Neutrophil (primary cell): Measurements from ENCODE around the gene TDRKH.

ENCODE experiments used
- H3K27ac ChIP-seq: fragments of 200-600 bp; sonication (generic); 2 replicates; pipeline ENCODE4 v1.5.1; 2016; ENCODE audit warnings: mild to moderate bottlenecking, moderate library complexity
- H3K27me3 ChIP-seq: fragments of 200-600 bp; sonication (generic); 2 replicates; pipeline ENCODE4 v1.6.0; 2016; ENCODE audit warnings: mild to moderate bottlenecking
- H3K36me3 ChIP-seq: fragments of 200-600 bp; sonication (generic); 2 replicates; pipeline ENCODE4 v1.5.1; 2017
- H3K4me1 ChIP-seq, 2 experiments: fragments of 200-600 bp in 1 of 2; sonication (generic) in 1 of 2; 1 replicate in 1 of 2; 2 replicates in 1 of 2; pipeline versions ENCODE4 v1.5.1 to v1.6.1; 2013 to 2016; ENCODE audit warnings: low read depth in 1 of 2, low read length in 1 of 2, mild to moderate bottlenecking in 1 of 2, moderate library complexity in 1 of 2; ENCODE audit not compliant: control insufficient read depth in 1 of 2, insufficient read depth in 1 of 2
- H3K4me3 ChIP-seq, 2 experiments: fragments of 200-600 bp in 1 of 2; sonication (generic) in 1 of 2; 1 replicate in 1 of 2; 2 replicates in 1 of 2; pipeline ENCODE4 v1.5.1; 2013 to 2016; ENCODE audit warnings: low read depth in 1 of 2, low read length in 1 of 2, mild to moderate bottlenecking in 1 of 2, moderate library complexity in 1 of 2
- H3K9me3 ChIP-seq: fragments of 200-600 bp; sonication (generic); 2 replicates; pipeline ENCODE4 v1.5.1; 2016
- TF ChIP-seq, protein P1 (sequence below): fragments of 200-600 bp; sonication (generic); IDR thresholded peaks from 2 replicates; pipeline ENCODE4 v1.5.1; 2016; ENCODE audit warnings: antibody characterized with exemption

The TDRKH gene

DNA sequence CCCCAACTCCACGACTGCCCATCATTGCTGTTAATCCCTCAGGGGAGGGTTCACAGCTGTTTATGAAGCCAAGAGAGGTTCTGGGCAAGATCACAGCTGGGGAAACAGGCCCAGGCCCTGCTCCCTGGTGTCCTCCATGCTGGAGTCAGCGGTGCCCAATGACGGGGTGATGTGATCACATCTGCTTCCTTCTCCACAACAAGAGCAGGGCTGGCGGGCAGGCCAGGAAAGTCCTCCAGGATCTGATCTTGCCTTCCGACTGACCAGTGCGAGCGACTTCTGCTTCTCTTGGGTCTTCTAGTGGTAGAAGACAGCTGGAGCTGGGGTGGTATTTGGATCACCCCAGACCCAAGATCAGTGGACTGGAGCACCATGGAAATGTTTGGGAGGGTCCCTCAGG, 15.9 kb upstream of the TDRKH start:
- Histone ChIP-seq H3K27ac (no peak overlapping the region), H3K9me3 (no peaks in the 10 kb centered on the region), H3K4me1 (no peaks in the 10 kb centered on the region), H3K27me3 (peaks cover 60% of the 10 kb centered on the region), H3K4me3 (no peak overlapping the region), H3K36me3 (no peaks in the 10 kb centered on the region)
- TF ChIP-seq, protein P1, sequence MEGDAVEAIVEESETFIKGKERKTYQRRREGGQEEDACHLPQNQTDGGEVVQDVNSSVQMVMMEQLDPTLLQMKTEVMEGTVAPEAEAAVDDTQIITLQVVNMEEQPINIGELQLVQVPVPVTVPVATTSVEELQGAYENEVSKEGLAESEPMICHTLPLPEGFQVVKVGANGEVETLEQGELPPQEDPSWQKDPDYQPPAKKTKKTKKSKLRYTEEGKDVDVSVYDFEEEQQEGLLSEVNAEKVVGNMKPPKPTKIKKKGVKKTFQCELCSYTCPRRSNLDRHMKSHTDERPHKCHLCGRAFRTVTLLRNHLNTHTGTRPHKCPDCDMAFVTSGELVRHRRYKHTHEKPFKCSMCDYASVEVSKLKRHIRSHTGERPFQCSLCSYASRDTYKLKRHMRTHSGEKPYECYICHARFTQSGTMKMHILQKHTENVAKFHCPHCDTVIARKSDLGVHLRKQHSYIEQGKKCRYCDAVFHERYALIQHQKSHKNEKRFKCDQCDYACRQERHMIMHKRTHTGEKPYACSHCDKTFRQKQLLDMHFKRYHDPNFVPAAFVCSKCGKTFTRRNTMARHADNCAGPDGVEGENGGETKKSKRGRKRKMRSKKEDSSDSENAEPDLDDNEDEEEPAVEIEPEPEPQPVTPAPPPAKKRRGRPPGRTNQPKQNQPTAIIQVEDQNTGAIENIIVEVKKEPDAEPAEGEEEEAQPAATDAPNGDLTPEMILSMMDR: no peak

DNA sequence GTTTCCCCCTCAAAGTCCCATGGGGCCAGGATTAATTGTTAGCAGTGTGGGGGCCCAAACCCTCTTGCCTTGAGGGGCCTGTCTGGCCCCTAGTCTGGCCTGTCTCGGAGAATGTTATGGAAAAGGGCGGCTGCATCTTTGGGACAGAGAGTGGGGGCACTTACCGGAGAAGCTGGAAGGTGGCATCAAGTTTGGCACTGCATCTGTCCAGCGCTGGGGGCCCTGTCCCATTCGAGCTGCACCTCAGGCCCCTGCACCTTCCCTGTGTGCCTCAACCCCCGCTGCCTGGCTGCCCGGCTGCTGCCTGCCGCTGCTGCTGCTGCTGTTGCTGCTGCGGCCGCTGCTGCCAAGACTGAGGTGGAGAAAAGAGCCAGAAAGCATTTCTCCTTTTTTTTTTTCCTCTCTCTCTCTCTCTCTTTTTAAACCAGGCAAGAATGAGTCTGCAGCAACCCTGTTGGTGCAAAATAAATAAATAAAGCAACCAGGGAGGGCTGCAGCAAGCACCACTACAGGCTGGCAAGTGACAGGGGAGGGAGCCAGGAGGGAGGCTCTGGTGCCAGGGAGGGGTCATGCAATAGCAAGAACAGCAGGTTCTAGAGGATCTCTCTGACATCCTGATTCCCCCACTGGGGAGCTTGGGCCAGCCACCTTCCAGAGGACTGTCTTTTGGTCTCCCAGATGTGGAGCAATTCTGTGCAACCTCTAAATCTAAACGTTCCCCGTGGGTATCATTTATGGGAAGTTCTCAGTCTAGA, 14.9 kb upstream of the TDRKH start, which contains the start of gene LINGO4:
Gene LINGO4 (minus strand): TSS at position 354 of the 755 bp plus-strand sequence. CDS start 2,715 bp downstream, outside the sequence.
- Histone ChIP-seq H3K36me3 (no peaks in the 10 kb centered on the region), H3K27me3 (peaks cover 70% of the 10 kb centered on the region), H3K9me3 (no peaks in the 10 kb centered on the region), H3K4me3 (no peak within 1 kb of the TSS), H3K27ac (no peak within 1 kb of the TSS), H3K4me1 (no peaks in the 10 kb centered on the region)
- TF ChIP-seq, protein P1: no peak

DNA sequence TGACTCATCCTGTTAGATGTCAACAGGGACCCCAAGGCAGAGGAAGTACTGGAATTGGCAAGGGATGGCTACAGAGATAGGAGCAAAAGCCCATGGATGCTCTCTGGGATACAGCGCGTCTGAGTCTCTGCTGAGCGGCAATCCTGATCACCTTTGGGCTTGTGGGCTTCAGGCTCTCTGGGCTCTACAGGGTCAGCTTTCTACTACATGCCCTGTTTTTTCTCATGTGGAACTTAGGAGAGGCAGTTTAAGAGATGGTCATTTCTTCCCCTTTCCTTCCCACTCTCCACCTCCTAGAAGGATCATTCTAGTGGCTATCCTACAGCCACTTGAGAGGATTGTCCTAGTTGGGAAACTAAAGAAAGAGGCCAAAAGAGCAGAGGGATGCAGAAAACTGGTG, 13.6 kb upstream of the TDRKH start:
- no peaks in the 10 kb centered on the region for H3K9me3 ChIP-seq
- peaks cover 83% of the 10 kb centered on the region for H3K27me3 ChIP-seq
- H3K27ac ChIP-seq: no peak overlapping the region
- TF ChIP-seq, protein P1: no peak
- H3K4me3 ChIP-seq: no peak overlapping the region
- H3K36me3 ChIP-seq: no peaks in the 10 kb centered on the region
- H3K4me1 ChIP-seq: no peaks in the 10 kb centered on the region

DNA sequence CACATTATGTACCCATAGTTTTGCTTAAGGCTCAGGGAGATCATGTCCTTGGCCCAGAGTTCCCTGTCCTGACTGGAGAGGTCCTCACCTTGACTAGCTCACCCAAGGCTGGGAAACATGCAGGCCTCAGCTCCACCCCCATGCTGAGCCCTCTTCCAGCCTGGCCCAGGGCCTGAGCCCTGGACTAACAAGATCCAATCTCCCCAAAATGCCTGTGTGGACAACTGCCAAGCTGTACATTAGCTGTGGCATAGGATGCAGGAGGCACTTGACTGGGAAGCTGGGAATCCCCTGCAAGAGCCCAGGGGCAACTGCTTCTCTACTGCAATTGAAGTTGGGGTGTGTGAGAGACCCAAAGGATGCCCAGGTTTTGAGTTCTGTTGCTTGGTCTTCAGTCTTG, 12.9 kb upstream of the TDRKH start:
- H3K27me3 ChIP-seq: peaks cover 84% of the 10 kb centered on the region
- TF ChIP-seq, protein P1: no peak

DNA sequence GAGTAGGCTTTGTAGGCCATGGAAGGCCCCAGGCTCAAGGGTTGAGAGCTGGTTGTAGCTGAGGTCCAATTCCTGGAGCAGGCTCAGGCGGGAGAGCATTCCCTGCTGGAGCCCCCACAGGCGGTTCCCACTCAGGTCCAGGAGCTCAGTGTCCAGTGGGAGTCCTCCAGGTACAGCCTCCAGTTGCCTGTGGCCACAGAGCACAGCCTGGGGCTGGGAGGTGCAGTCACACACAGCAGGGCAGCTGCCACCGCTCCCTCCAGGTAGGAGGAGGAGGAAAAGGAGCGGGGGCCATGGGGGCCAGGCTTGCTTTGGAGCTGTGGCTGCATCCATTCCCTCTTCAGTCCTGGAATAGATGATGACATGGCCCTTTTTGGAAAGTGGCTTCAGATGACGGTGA, 12.1 kb upstream of the TDRKH start:
- no peaks in the 10 kb centered on the region for H3K36me3 ChIP-seq
- H3K27ac ChIP-seq: no peak overlapping the region
- H3K4me3 ChIP-seq: no peak overlapping the region
- H3K27me3 ChIP-seq: peaks cover 82% of the 10 kb centered on the region
- H3K4me1 ChIP-seq: no peaks in the 10 kb centered on the region
- TF ChIP-seq, protein P1: no peak
- H3K9me3 ChIP-seq: no peaks in the 10 kb centered on the region

More for the DNA sequence above, 12.9 kb upstream of the TDRKH start:
- Histone ChIP-seq H3K4me3 (no peak overlapping the region), H3K27ac (no peak overlapping the region), H3K9me3 (no peaks in the 10 kb centered on the region), H3K4me1 (no peaks in the 10 kb centered on the region), H3K36me3 (no peaks in the 10 kb centered on the region)
